ENCODE results near the gene TES. TPM values are rescaled to one million over a fixed set of nuclear protein-coding genes. Genes with fewer than 3 reads are reported as not detected.

The TES gene
- total and polyA plus RNA-seq, 2 of the 8 experiments (the other 6 are each of a cell fraction or from before 2014, with no cell fraction given): 18.2 to 36.3 TPM

GRCh38 chr7:116219834-116220233 lies 9.5 kb downstream of the TES start (continued):
- TF ChIP-seq POLR2A (IDR thresholded peaks at IDR 0.05; ENCODE audit: control extremely low read depth in 1 of 2, low read depth in 2 of 2, low read length in 2 of 2) (no peak), EGR1 (IDR thresholded peaks at IDR 0.05; ENCODE audit: borderline replicate concordance, low read depth, low read length) (no peak), CHD1 (IDR thresholded peaks at IDR 0.05; ENCODE audit: low read depth, low read length) (no peak), BCL11A (IDR thresholded peaks at IDR 0.05; ENCODE audit: low read depth in 2 of 2, low read length in 2 of 2) (no peak), NRF1 (IDR thresholded peaks at IDR 0.05; ENCODE audit: low read depth, low read length) (no peak), NANOG (IDR thresholded peaks at IDR 0.05; ENCODE audit: insufficient read depth, low read depth, low read length, poor library complexity, severe bottlenecking) (no peak), CBX8 (IDR thresholded peaks at IDR 0.05; ENCODE audit: borderline replicate concordance, low read depth, low read length) (no peak), KDM1A (IDR thresholded peaks at IDR 0.05; ENCODE audit: borderline replicate concordance, low read length) (no peak)
